ENCODE measurements around the gene PLXNC1. TPM values are rescaled to one million over a fixed set of nuclear protein-coding genes. Genes with fewer than 3 reads are reported as not detected.

Gene PLXNC1
- total RNA-seq, 1 donor from 2014 or later, result 12.3 TPM

DNA sequence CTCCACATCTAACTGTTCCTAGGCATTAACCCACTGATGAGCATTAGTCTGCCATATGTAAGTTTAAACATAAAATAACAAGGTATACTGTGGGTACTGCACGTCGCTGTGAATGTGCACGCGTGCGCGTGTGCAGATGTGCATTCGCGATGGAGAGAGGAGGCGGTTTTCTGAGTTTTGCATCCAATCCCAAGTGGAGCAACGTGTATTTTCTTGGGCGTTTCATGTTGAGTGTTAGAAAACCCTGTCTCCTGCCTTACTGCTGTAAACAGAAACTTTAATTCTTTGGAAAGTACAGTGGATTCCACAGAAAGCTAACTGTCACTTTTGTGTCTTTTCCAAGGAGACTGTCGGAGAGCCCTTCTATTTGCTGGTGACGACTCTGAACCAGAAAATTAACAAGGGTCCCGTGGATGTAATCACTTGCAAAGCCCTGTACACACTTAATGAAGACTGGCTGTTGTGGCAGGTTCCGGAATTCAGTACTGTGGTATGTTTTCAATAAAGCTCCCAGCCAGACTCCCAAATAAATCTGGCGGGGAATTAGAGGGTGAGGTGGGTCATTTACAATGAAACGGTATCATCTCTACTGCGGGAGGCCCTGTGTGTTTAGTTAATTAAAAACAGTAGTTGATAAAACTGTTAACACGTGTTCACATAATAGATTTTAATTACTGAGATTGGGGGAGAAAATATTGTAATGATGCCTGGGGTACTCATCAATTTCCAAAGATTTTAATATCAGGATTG is 116.5 kb downstream of the PLXNC1 start:
- no peak for DNase-seq (ENCODE audit: low spot score)

DNA sequence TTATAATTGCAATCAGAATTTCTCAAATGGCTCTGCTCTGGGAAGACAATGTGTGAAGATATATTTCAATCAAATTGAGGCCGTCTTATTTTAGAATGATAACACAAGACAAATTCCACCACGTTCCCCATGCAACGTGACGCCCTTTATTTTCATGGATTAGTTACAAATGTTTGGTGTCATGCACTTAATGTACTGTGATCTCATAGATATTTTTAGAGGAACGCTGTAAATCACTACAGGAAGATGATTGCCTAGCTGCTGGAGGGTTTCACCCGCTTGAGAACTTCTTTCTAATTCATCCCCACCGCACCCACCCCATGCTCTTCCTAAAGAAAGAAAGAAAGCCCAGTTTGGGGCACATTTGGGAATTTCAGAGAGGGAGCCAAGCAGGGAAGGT is 117.2 kb downstream of the PLXNC1 start:
- DNase-seq (ENCODE audit: low spot score), result no peak

DNA sequence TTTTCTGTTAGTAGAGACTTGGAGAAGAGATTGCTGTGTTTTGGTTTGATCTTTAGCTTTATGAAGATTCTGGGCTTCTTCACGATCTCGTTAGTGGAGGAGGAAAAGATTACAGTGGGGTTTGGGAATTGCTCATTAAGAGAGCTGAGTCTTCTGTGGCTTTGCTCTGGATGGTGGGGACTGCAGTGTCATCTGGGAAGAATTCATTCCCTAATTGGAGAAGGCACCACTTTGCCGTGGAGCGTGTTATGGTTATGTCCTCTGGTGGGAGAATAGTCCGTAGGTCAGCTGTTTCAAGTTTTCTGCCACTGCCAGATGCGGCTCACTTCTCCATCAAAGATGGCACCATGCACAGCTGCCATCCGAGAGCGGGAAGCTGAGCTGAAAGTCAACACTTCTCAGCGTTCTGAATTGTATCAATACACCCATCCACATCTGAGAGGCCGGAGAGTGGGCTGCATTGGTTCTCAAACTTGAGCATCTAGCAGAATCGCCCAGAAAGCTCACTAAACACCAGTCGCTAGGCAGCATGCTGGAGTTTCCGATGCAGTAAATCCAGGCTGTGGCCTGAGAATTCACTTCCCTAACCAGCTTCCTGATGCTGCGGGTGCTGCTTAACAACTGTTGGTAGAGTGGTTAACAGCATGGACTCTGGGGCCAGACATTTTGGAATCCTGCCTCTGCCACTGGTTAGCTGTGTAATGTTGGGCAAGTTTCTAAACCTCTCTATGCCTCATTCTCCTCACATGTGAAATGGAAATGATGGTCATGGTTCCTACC is 117.8 kb downstream of the PLXNC1 start:
- DNase-seq (ENCODE audit: low spot score), result no peak

DNA sequence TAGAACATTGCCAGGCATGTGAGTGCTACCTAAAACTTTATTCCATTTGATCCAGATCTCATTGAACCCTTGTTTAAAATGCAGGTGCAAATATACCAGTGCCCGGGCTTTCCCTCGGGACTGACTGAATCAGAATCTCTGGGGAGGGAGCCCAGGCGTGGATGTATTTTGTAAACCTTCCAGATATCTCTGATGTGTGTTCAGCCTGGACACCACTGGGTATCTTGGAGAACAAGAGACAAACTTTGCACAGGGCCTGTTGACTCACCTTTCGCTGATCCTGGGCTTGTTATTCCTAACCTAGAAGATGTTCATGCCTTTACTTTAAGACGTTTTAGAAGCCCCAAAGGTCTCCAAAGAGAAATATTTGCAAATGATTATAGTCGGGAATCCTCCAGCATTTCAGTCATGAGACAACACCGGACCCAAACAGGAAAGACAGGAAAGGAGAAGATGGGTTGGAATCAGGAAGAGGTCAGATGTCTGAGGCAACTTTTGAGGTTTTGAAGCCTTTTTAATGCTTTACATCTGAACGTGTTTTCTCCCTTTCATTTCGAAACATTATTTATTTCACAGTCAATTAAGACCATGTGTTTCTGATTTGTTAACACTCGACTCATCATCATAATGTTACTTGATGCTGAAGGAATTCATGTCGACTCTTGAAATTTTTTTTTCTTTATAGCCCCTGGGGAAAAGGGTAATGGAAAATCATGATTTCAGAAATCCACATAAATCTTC is 118.6 kb downstream of the PLXNC1 start:
- no peak for DNase-seq (ENCODE audit: low spot score)

DNA sequence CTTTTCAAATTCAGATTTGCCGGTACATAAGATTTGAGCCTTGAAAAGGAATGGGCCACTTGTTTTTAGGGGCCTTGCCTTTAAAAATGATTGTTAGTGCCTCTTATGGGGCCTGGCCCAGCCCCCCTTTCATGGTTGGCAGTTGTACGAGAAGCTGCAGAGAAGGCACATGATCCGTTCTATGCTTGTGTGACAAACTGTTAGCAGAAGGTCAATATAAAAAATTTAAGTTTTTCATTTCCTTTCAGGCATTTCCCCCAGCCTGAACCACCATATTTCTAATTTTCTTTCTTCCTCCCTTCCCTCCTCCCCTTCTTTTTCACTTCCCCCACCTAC is 119.1 kb downstream of the PLXNC1 start:
- no peak for DNase-seq (ENCODE audit: low spot score)

DNA sequence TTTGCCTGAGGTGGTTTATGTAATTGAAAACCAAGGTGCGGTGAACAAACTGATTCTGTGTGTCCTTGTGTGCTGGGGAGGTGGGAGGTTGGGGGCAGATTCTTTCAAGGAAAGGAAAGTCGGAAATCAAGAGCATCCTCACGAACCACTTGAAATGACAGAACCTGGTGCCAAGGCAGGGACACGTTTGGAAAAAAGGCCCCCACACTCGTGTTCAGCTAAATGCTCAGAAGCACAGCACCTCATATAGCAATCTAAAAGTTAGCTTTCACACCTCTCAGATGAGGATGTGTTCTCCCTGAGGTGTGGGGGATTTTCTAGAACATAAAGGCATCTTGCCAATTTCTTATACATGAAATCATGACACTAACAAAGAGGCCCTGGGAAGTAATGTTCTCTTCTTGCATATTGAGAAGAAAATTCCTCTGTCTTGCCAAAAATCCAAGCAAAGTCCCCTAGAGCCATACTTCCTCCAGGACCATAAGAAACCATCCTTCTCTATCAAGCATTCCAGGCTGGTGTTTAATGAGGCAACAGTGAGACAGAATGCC is 119.6 kb downstream of the PLXNC1 start:
- peak; percentile 19 for DNase-seq (ENCODE audit: low spot score)

DNA sequence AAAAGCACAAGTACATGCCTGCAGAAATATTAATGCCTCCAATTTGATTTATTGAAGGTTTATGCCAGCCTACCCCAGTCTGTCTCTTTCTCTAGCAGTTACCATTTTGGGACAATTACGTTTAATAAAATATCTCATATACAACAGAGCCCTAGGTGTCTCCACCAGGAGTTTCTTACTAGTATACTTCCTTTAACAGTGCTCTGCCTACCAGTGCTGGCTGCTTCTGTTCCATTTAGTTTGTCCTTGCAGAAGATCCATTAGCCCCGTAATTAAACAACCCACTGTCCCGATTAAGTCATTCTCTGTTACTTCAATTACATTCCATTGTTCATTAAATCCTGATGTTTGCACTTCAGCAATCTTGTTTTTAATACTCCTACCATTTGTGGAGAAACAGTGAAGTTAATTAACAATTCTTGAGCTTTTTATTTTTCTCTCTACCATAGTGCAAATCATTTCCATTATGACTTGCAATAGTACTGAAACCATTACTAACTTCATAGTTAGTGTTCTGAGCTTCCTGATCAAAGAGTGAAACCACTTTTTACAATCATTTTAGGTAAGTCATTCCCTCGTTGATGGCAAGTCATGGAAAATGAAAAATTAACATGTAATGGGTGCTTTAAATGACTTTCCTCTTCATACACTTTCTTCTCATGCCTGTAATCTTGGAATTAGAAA is 121.1 kb downstream of the PLXNC1 start:
- no peak for DNase-seq (ENCODE audit: low spot score)

DNA sequence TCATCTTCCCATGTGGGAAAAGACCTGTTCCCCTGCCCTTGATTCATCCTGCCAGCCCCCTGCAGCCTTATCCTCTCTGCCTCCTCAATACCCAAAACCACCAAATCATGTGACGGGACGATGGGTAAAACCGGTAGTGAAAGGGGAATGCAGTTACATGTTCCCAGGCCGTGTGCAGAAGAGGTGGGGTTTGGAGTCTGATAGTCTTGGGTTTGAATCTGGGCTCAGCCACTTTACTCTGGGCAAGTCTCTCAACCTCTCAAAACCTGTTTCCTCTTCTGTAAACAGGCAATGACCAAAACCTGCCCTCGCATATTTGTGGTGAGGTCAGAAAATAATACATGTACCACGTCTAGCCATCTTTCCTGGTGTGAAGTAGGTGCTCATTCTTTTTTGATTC is 123.0 kb downstream of the PLXNC1 start:
- no peak for DNase-seq (ENCODE audit: low spot score)

DNA sequence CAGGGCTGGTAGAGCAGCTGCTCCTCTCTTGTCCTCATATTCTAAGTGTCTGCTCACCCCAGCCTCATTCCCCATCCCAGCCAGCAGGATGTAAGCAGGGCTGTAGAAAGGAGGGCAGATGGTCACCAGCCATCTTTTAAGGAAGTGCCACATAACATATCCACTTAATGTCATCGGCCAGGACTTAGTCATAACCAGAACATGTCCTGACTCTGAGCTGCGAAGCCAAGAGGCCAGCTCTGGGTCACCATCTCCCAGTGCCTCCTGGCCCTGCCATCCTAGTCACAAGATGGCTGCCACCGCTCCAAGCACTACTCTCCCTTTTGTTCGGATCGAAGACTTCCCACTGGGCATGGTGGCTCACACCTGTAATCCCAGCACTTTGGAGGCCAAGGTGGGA is 123.9 kb downstream of the PLXNC1 start:
- no peak for DNase-seq (ENCODE audit: low spot score)

DNA sequence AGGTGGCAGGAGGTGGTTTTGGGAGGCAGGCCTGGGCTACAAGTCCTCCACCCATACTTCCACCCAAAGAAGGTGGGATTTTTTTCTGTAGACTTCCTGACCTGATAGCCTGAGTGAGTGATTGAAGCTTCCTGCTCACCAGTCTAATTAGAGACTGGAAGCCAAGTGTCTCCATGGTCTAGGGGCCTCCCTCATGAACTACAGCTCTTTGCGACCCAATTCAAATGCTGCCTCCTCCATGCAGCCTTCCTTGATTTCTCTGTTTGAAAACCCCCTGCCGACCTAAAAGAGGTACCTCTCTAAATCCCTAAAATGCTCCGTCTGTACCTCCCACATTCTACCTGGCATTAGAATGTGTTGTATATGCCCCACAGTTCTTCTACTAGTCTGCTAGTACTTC is 124.9 kb downstream of the PLXNC1 start:
- no peak for DNase-seq (ENCODE audit: low spot score)

DNA sequence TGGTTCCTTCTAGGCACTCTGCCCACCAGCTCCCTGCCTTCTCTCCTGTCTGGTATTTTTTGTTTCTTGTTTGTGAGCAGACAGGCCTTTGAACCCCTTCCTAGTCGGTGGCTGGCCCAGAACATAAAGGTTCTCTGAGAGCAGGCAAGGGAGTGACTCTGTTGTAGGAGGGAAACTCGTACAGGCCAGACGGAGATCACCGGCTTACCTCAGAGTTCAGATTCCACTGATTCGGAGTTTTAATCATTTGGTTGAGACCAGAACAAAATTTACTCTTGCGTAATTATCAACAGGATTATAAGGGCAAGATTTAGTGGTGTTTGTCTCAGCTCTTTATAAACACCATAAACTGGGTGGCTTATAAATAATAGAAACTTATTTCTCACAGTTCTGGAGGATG is 128.3 kb downstream of the PLXNC1 start:
- DNase-seq (ENCODE audit: low spot score), result no peak

DNA sequence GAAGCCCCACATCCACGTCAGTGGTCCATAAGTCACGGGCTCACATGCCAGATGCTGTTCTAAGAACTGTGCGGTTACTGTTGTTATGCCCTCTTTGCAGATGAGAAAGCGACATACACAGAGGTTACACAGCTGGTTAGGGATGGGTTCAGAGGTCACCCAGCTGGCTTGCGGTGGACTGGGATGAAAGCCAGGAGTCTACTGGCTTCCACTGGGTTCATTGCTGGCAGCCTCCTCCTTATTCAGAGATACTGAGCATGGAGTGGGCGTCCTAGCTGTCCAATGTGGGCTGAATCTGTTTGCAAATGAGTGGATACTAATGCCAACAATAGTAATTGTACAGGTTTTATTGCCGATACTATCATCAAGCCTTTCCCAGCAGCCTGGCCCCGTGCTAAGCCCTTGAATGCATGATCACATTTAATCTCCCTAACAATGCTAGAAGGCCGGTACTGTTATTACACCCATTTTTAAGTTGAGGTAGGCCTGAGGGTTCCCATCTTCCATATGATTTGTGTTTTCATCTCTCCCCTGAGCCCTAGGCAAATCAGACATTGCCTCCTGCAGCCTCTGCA is 129.1 kb downstream of the PLXNC1 start:
- DNase-seq (ENCODE audit: low spot score), result no peak

DNA sequence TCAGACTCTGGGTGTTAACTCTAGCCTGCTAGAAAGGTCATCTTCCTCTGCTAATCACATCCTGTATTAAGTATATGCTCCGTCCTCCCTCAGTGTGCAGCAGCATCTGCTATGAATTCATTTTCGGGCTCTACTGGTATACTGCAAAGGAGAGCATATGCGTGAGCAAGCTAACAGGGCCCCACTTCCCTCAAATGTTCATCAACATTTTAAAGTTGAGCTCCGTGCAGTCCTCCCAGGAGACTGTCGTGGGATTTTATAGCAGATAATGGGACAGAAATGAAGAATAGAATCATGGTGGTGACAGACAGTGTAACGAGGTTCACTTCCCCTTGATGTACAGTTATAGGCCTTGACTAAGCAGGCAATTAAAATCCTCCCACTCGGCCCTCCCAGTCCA is 131.7 kb downstream of the PLXNC1 start:
- DNase-seq (ENCODE audit: low spot score), result no peak

DNA sequence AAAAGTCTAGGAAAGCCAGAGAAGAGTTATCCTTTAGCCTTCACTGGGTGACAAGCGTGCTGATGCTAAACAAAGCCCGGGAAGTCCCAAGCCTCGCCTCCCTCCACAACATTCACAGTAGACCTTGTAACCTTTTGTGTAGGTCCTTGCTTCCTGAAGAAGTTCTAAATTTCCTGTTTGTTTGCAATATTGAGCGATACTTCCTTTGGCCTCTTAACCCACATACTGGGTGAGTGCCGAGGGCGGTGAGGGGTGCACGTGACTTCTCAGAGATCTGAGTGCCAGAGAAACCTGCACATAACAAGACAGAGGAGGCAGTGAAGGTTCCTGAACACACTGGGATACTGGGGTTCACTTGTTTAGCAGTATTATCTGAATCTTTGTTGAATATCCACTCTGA is 134.3 kb downstream of the PLXNC1 start:
- DNase-seq (ENCODE audit: low spot score), result no peak

DNA sequence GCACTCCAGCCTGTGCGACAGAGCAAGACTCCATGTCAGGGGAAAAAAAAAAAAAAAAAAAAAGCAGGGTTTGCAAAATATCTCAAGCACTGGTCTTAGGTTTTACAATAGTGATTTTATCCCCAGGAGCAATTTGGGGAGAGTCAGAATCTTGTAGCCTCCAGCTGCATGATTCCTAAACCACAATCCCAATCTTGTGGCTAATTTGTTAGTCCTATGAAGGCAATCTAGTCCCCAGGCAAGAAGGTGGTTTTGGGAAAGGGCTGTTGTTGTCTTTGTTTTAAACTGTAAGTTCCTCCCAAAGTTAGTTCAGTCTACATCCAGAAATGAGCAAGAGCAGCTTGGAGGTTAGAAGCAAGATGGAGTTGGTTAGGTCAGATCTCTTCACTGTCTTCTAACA is 135.7 kb downstream of the PLXNC1 start:
- DNase-seq (ENCODE audit: low spot score), result no peak

DNA sequence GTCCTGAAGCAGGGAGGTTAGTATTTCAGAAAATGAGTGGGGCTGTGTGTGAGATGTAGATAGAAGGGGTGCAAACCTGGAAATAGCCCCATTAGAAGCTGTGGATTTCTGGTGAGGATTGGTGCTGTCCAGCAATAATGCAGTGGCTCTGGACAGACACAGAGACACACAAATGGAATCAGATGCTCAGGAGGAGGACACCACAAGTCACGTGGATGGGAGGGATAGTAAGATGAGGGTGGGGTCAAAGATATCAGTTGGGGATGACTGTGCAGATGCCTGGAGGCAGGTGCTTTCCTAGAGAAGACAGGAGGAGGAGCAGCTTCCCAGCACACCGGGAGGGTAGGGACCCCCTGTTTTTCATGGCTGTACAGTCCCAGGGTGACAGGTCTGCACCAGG is 136.5 kb downstream of the PLXNC1 start:
- DNase-seq (ENCODE audit: low spot score), result no peak

DNA sequence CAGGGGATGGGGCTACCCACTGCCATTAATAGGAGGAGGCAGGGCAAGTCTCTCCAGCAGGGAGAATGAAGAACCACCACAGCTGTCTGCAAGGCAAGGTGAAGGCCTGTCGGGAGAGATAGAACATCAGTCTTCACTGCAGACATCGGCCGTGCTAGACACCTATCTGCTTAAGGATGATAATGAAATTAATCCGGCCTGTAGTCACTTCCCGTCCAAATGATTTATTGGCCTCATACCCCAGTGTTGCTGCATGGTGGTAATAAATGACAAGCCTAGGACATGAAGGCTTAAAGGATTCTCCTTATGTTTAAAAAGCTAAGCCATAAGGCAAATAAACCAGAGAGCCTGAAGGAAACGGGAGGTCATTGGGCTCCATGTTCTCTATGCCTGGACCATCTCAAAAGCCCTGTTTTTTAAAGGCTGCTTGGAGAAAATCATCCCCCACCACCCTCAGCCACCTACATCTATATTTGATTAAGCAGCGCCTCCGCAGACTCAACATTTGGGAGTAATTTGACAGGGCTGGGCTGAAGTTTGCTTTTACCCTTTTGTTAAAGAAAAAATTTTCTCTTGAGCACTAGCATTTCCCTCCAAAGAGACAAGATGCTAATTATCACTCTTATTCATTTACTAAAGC is 137.7 kb downstream of the PLXNC1 start:
- no peak for DNase-seq (ENCODE audit: low spot score)

DNA sequence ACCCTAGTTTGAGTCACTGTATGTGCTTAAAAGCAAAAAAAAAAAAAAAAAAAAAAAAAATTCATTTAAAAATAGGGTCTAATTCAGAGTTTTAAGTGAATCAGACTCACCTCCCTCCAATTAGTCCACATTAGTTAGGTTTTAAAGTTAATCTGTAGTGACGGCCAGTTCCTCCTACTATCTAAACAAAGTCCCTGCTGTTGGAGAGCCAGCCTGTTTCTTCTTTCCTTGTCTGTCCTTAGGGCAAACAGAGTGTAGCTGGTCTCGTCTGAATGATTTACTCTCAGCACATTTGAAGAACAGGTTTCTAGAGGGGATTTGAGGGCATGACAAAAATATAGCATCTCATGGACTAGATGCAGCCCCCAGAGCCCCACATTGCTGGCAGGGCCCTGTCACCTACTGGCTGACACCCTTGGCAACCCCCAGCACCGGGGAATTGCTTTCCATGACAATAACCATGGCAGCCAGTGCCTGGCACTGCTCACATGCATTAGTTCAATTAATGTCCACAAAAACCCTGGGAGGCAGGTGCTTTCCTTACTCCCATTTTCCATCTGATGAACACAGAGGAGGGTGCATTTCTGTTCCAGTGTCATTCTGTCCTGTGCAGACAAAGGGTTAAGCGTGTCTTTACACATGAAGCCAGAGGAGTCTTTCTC is 138.3 kb downstream of the PLXNC1 start:
- DNase-seq (ENCODE audit: low spot score), result no peak

DNA sequence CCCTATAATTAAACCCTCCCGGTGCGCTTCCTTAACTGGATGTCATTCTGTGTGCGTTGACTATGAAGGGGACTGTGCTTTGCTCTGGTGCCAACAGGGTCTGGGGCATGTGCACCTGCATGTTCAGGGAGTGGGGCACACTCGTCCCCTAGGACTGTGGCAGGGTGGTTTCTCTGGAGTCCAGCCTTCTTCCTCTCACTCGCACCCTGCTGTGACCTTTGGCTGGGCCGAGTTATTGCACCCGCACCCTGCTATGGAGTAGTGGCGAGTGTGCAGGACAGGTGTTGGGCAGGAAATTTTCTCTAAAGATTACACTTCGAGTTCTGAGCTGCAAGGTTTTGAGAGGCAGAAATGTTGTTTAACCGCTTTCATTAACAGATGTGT is 138.9 kb downstream of the PLXNC1 start:
- DNase-seq (ENCODE audit: low spot score), result no peak

Measured in umbilical cord (tissue), 2 donors.